ENCODE measurements around the gene HOXA7.

Gene HOXA7

DNA sequence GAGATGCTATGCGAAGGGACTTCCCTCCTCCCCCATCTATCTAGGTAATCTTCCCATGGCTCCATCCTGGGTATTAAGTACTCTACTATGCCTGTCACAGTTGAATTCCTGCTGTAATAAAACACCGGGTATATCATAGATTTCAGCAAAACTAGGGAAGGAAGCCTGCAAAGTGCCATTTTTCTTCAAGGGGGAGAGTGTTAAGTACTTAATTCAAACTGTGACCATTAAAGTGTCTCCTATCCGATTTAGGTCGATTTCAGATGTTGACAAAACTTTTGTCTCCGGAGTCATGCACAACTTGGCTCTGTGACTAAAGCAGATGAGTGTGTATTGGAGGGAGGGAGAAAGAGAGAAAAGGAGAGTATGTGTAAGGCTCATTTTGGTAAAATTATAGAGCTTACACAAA, 30.5 kb downstream of the HOXA7 start:
- no peak overlapping the region for H3K4me3 ChIP-seq (ENCODE audit: low read length)
- H3K27ac ChIP-seq (ENCODE audit: low read depth, low read length), result no peak overlapping the region
- peaks cover 30% of the 10 kb centered on the region for H3K27me3 ChIP-seq (ENCODE audit: control insufficient read depth, low read length)
- H3K9me2 ChIP-seq (replicated peaks; ENCODE audit: control insufficient read depth, low read length), result no peaks in the 10 kb centered on the region
- no peaks in the 10 kb centered on the region for H4K20me1 ChIP-seq (ENCODE audit: control insufficient read depth, insufficient read depth, low read depth, low read length)
- no peaks in the 10 kb centered on the region for H3F3A ChIP-seq (ENCODE audit: control insufficient read depth, insufficient read depth)
- H3K9me3 ChIP-seq (ENCODE audit: control insufficient read depth, insufficient read depth, low read length), result no peaks in the 10 kb centered on the region
- no peaks in the 10 kb centered on the region for H3K36me3 ChIP-seq (ENCODE audit: control insufficient read depth, low read length)
- H3K4me1 ChIP-seq (ENCODE audit: control insufficient read depth, low read length), result no peaks in the 10 kb centered on the region
- TF ChIP-seq, protein P1, sequence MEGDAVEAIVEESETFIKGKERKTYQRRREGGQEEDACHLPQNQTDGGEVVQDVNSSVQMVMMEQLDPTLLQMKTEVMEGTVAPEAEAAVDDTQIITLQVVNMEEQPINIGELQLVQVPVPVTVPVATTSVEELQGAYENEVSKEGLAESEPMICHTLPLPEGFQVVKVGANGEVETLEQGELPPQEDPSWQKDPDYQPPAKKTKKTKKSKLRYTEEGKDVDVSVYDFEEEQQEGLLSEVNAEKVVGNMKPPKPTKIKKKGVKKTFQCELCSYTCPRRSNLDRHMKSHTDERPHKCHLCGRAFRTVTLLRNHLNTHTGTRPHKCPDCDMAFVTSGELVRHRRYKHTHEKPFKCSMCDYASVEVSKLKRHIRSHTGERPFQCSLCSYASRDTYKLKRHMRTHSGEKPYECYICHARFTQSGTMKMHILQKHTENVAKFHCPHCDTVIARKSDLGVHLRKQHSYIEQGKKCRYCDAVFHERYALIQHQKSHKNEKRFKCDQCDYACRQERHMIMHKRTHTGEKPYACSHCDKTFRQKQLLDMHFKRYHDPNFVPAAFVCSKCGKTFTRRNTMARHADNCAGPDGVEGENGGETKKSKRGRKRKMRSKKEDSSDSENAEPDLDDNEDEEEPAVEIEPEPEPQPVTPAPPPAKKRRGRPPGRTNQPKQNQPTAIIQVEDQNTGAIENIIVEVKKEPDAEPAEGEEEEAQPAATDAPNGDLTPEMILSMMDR (IDR thresholded peaks at IDR 0.05; ENCODE audit: low read depth, low read length, poor library complexity, severe bottlenecking), result no peak
- no peak for TF ChIP-seq EZH2phosphoT487 (IDR thresholded peaks at IDR 0.05; ENCODE audit: borderline replicate concordance, low read length)
- no peaks in the 10 kb centered on the region for H3K79me2 ChIP-seq (ENCODE audit: control insufficient read depth, low read length)
- no peak overlapping the region for H3K4me2 ChIP-seq (ENCODE audit: low read length)

DNA sequence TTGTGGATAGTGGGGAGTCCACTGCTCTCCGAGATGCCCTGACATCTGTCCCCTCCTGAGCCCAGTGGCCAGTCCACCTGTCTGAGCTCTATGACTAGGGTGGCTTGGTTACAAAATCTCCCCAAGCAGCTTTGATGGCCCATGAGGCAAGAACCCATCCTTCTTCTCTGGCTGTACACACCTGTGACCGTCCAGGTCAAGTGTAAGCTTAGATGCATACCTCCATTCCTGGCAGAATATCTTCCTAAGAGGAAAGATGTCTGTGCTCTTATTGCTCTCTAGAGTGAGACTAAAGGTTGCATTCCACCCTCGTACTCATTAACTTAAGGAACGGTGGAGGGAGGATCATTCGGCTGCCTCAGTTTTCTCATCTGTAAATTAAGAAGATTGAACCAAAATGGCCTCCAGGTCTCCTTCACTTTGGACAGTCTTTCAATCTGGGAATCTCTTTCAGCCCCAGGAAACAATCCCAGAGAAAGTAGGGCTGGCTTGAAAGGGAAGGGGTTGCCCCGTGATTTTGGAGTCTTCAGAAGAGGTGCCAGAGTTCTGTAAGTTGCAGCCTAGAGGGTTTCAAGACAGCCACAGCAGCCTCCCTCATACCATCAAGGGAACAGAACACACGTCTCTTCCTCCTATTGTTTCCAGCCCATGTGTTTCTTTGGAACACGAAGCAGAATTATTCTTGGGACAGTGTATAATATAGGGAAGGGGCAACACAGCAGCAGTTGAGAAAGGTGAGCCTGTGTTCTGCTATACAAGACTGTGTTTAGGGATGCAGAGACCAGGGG, 31.4 kb downstream of the HOXA7 start:
- H3K4me2 ChIP-seq (ENCODE audit: low read length), result no peak overlapping the region
- H3K27me3 ChIP-seq (ENCODE audit: control insufficient read depth, low read length), result peaks cover 30% of the 10 kb centered on the region
- no peaks in the 10 kb centered on the region for H3K9me2 ChIP-seq (replicated peaks; ENCODE audit: control insufficient read depth, low read length)
- H3F3A ChIP-seq (ENCODE audit: control insufficient read depth, insufficient read depth), result no peaks in the 10 kb centered on the region
- H3K4me1 ChIP-seq (ENCODE audit: control insufficient read depth, low read length), result no peaks in the 10 kb centered on the region
- no peaks in the 10 kb centered on the region for H3K9me3 ChIP-seq (ENCODE audit: control insufficient read depth, insufficient read depth, low read length)
- H3K4me3 ChIP-seq (ENCODE audit: low read length), result no peak overlapping the region
- TF ChIP-seq, protein P1 (IDR thresholded peaks at IDR 0.05; ENCODE audit: low read depth, low read length, poor library complexity, severe bottlenecking), result no peak
- no peak for TF ChIP-seq EZH2phosphoT487 (IDR thresholded peaks at IDR 0.05; ENCODE audit: borderline replicate concordance, low read length)
- H3K79me2 ChIP-seq (ENCODE audit: control insufficient read depth, low read length), result no peaks in the 10 kb centered on the region
- no peaks in the 10 kb centered on the region for H4K20me1 ChIP-seq (ENCODE audit: control insufficient read depth, insufficient read depth, low read depth, low read length)
- H3K27ac ChIP-seq (ENCODE audit: low read depth, low read length), result no peak overlapping the region
- no peaks in the 10 kb centered on the region for H3K36me3 ChIP-seq (ENCODE audit: control insufficient read depth, low read length)

DNA sequence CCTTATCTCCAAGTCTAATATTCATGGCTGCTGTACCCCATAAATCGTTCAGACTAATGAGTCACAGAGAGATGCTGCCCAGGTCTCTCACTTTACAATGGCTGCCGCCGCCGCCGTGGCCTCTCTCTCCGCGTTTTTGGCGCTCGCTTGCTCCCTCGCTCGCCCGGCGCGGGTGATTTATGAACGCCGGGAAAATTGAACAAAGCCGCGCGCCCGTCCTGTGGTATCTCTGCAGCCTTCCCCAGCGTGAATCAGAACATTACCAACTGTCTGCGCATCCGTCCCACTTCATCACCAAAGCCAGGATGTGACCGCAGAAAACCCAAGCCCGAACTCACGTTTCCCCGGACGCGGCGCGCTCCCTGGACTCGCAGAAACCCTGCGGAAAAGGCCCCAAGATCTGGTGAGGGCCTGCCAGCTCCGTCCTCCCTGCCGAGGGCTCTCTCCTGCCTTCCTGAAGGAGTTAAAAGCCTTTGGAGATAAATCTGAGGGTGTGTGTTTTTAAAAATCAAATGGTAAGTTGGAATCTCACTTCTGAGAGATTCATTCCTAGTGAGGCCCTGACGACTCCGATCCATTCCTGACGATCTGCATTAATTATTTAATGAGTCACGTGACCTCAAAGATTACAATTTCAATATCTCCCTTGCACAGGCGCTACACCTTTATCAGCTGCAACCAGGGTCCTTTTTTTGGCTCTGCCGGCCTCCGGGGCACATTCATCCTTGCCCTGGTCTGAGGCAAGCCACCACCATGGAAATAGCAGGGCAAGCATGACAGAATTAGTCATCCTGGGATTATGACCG, 32.2 kb downstream of the HOXA7 start:
- TF ChIP-seq, protein P1 (IDR thresholded peaks at IDR 0.05; ENCODE audit: low read depth, low read length, poor library complexity, severe bottlenecking), result no peak
- no peak for TF ChIP-seq EZH2phosphoT487 (IDR thresholded peaks at IDR 0.05; ENCODE audit: borderline replicate concordance, low read length)
- Histone ChIP-seq H3F3A (ENCODE audit: control insufficient read depth, insufficient read depth) (no peaks in the 10 kb centered on the region), H3K9me2 (replicated peaks; ENCODE audit: control insufficient read depth, low read length) (no peaks in the 10 kb centered on the region), H3K4me3 (ENCODE audit: low read length) (no peak overlapping the region), H3K79me2 (ENCODE audit: control insufficient read depth, low read length) (no peaks in the 10 kb centered on the region), H3K4me2 (ENCODE audit: low read length) (no peak overlapping the region), H3K9me3 (ENCODE audit: control insufficient read depth, insufficient read depth, low read length) (no peaks in the 10 kb centered on the region), H3K27ac (ENCODE audit: low read depth, low read length) (no peak overlapping the region), H3K36me3 (ENCODE audit: control insufficient read depth, low read length) (no peaks in the 10 kb centered on the region), H4K20me1 (ENCODE audit: control insufficient read depth, insufficient read depth, low read depth, low read length) (no peaks in the 10 kb centered on the region), H3K27me3 (ENCODE audit: control insufficient read depth, low read length) (peaks cover 30% of the 10 kb centered on the region), H3K4me1 (ENCODE audit: control insufficient read depth, low read length) (no peaks in the 10 kb centered on the region)
